ENCODE measurements around the gene IPO13.

IPO13 gene

DNA sequence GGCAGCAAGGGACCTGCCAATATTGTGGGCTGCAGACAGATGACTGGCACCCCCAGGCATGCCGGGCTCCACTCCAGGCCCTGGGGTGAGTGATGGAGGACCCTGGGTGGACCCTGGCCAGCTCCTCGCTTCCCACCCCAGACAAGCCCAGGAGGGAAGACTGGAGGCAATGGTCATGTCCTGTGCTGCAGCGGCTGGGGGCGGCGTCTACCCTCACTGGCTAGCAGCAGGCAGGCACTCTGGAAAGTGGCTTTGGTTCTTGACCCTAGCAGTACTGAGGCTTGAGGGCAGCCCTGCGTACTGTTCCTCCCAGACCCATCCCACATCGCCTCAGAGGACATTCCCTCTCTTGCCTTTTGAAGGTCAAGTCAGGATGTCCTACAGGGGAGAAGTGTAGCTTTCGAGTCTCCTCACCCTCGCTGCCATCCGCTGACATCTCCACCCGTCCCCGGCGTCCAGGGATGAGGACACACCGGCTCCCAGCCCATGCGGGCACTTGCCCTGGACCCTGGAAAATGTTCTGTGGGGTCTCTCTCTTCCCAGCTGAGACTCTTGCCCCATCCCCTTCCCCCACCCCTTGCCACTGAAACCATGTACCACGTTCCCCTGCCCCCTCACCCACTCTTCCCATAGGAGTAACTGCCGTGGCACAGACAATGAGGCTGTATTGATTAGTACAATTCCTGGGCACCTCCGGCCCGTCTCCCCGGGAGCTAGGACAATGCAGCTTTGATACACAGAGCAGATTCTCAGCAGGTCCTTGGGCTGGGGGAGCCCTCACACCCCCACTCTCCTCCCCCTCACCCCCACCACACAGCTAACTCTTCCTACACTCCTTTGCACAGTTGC, 69.5 kb downstream of the IPO13 start:
- DNase-seq = no peak

DNA sequence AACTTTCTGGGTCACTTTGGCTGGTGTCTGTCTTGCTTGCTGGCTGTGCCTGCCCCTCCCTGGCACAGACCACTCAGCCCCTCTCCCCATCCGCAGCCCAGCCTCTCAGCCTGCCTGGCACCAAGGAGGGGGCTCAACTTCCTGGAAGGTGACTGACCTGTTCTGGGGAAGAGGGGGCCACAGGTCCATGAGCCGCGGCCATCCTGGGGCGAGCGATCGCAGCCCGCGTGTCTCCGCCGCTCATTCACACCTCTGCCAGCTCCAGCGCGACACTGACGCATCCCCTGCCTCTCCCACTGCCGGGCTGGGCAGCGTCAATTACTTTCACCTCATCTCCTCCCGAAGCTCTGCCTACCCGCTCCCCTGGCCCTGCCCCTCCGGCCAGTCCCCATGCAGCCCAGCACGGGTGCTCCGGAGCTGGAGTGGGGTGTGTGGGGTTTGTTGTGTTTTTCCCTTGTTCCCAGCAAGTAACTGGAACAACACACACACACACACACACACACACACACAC, 70.2 kb downstream of the IPO13 start:
- DNase-seq = no peak

All from CD4-positive, alpha-beta T cell treated with Interleukin-4 for 4 hours (primary cell).